Right lobe of liver (tissue), 4 donors: ENCODE measurements around the gene DCAF8L2.

Experiments used
- POLR2A ChIP-seq: fragments of 450-650 bp; IDR thresholded peaks from one replicate; pipeline ENCODE4 v1.6.1; 2017; ENCODE audit warnings: antibody characterized with exemption, mild to moderate bottlenecking
- TF ChIP-seq, protein P1 (sequence below), 4 donors: fragments of 200-600 bp in 3 of 4; fragments of 450-650 bp in 1 of 4; IDR thresholded peaks; one replicate each; pipeline versions ENCODE4 v1.5.1 to v1.8.0; 2016 to 2022; ENCODE audit warnings: antibody characterized with exemption in 4 of 4, mild to moderate bottlenecking in 2 of 4
- donor health status: DM: no; HTN: no; CAD: no.
- donor health status: DM: no; HTN: no; CAD: no.
- donor health status: DM: no; HTN: yes; CAD: no.

DNA sequence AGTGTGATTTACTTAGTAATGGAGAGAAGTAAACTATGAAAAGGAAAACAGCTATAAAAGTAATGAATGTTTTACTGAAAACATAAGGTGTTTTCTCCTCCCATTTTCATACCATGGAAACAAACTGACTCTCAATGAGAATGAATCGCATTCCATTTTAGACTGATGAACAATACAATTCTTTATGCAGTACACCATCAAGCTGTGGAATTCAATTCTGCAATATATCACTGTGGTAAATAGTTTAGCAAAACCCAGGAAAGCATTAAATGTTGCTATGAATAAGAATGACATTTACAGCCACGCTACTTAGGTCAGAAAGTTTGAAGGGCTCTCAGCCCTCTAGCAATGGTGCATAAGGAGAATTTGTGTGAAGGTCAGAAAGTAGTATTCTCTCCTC is 7.4 kb downstream of the DCAF8L2 start:
- TF ChIP-seq, protein P1, sequence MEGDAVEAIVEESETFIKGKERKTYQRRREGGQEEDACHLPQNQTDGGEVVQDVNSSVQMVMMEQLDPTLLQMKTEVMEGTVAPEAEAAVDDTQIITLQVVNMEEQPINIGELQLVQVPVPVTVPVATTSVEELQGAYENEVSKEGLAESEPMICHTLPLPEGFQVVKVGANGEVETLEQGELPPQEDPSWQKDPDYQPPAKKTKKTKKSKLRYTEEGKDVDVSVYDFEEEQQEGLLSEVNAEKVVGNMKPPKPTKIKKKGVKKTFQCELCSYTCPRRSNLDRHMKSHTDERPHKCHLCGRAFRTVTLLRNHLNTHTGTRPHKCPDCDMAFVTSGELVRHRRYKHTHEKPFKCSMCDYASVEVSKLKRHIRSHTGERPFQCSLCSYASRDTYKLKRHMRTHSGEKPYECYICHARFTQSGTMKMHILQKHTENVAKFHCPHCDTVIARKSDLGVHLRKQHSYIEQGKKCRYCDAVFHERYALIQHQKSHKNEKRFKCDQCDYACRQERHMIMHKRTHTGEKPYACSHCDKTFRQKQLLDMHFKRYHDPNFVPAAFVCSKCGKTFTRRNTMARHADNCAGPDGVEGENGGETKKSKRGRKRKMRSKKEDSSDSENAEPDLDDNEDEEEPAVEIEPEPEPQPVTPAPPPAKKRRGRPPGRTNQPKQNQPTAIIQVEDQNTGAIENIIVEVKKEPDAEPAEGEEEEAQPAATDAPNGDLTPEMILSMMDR (IDR thresholded peaks at IDR 0.05) = no peak
- no peak for TF ChIP-seq POLR2A
